Muscle of leg (tissue), 11 donors: ENCODE data around the gene CMSS1. TPM values are rescaled to one million over a fixed set of nuclear protein-coding genes. Genes with fewer than 3 reads are reported as not detected.
A peak's percentile ranks its signal among the peaks of the same experiment; 100 is the strongest.

Experiments used
- DNase-seq: peaks from one replicate; pipeline ENCODE4 v3.0.0; 2013
- H3K27ac ChIP-seq: one replicate; pipeline ENCODE4 v1.5.1; 2013; ENCODE audit warnings: mild to moderate bottlenecking, low read length, control low read depth
- H3K27me3 ChIP-seq: one replicate; pipeline ENCODE4 v1.6.1; 2013; ENCODE audit warnings: low read length; ENCODE audit not compliant: control insufficient read depth, insufficient read depth
- H3K36me3 ChIP-seq: one replicate; pipeline ENCODE4 v1.6.1; 2013; ENCODE audit warnings: low read length; ENCODE audit not compliant: control insufficient read depth, insufficient read depth
- H3K4me1 ChIP-seq: one replicate; pipeline ENCODE4 v1.6.1; 2013; ENCODE audit warnings: low read length; ENCODE audit not compliant: control insufficient read depth, insufficient read depth
- H3K4me3 ChIP-seq: one replicate; pipeline ENCODE4 v1.5.1; 2013; ENCODE audit warnings: low read length, control low read depth
- H3K9me3 ChIP-seq: replicated peaks from 2 replicates; pipeline ENCODE4 v1.6.1; 2013; ENCODE audit warnings: low read depth, low read length; ENCODE audit not compliant: control insufficient read depth
- WGBS: methylation state at CpG from one replicate; pipeline ENCODE4 v1.1.5; 2013; ENCODE audit warnings: missing lambda C conversion rate; ENCODE audit not compliant: insufficient coverage; 5-methylcytosine and 5-hydroxymethylcytosine counted together
- polyA plus RNA-seq, 8 donors: library from polyadenylated mRNA; unstranded; fragments of 120-200 nt; gene quantifications; one replicate each; pipeline versions ENCODE4 v1.2.1 to v1.2.3, GENCODE V29; 2013; ENCODE audit warnings: inconsistent platforms in 1 of 8, low replicate concordance in 1 of 8; ENCODE audit not compliant: insufficient read length in 8 of 8, insufficient read depth in 1 of 8
- total RNA-seq: library from RNA; stranded (reverse); fragments of 120-200 nt; gene quantifications from one replicate; pipeline ENCODE4 v1.2.4, GENCODE V29; 2013

The CMSS1 gene
- total and polyA plus RNA-seq, 9 donors, result 23.8 to 35.0 (median 29.0) TPM

- DNase-seq, result no peak
- Histone ChIP-seq H3K4me3 (no peak overlapping the region), H3K27me3 (no peaks in the 10 kb centered on the region), H3K27ac (no peak overlapping the region), H3K9me3 (no peaks in the 10 kb centered on the region), H3K4me1 (peaks cover 6% of the 10 kb centered on the region), H3K36me3 (no peaks in the 10 kb centered on the region)
- no CpG with 5 or more reads among the region's 4 CpGs for WGBS
These were observed 137.4 kb downstream of the CMSS1 start for GRCh38 chr3:99954914-99955644.

DNA sequence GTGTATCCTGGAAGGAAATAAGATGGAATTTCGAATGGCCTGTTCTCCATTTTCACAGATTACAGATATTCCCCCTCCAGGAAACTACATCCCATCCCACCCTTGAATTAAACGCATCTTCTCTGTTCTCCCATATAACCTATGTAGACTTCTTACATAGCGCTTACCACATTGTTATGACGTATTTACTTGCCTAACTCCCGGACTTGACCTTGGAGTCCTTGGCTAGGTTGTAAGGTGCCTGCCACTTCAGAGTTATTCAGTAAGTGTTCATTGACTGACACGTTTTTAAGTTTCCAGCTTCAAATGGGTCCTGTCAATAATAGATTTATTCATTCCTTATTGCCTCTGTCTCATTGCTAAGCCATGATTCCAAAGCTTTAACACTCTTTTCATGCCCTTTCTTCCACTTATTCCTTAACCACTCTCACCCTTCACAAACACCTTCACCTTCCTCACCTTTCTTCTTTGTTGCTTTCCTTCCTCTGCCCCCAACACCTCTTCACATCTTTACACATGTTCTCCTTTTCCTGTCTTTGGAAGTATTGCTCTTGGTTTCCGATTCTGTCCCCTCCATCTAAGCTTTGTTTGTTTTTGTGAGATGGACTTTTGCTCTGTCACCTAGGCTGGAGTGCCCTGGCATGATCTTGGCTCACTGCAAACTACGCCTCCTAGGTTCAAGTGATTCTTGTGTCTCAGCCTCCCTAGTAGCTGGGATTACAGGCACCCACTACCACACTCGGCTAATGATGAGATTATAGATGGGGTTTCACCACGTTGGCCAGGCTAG is 138.3 kb downstream of the CMSS1 start:
- H3K36me3 ChIP-seq, result no peaks in the 10 kb centered on the region
- DNase-seq, result no peak
- H3K4me3 ChIP-seq, result no peak overlapping the region
- H3K9me3 ChIP-seq, result no peaks in the 10 kb centered on the region
- no peak overlapping the region for H3K27ac ChIP-seq
- 89% methylated on average over 6 of the region's 10 CpGs for WGBS
- H3K27me3 ChIP-seq, result no peaks in the 10 kb centered on the region
- H3K4me1 ChIP-seq, result peaks cover 6% of the 10 kb centered on the region

DNA sequence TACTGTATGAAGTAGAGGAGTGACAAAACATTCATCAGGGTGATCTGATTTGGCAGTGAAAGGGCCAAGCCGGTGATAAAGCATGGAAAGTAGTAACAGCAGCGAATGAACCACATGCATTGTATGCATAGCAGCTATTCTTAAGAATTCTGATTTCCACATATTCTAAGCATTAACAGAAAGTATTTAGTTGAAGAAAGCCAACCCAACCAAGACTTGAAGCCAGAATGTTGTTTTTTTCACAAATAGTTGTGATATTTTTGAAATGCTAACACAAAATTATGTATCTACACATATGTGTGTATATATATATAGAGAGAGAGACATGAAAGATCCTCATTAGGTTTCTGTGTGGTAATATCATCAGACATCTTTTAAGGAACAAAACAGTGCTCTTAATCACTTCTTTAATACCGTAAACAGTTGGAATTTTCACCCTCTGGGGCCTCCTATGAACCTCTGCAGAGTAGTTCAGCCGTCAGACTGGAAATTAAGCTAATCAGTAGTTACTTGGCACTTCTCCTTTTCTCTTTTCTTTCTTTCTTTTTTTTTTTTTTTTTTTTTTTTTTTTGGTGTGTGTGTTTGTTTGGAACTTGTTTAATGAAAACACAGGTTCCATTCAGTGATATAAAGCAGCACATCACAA is 139.6 kb downstream of the CMSS1 start:
- H3K9me3 ChIP-seq, result no peaks in the 10 kb centered on the region
- H3K4me3 ChIP-seq, result no peak overlapping the region
- no peaks in the 10 kb centered on the region for H3K27me3 ChIP-seq
- H3K4me1 ChIP-seq, result peaks cover 6% of the 10 kb centered on the region
- peak overlapping the region; percentile 67 for H3K27ac ChIP-seq
- WGBS, result no CpG with 5 or more reads among the region's 4 CpGs
- DNase-seq, result peak; percentile 68
- no peaks in the 10 kb centered on the region for H3K36me3 ChIP-seq

- 100% methylated on average over 1 of the region's 3 CpGs for WGBS
- H3K4me1 ChIP-seq, result peaks cover 6% of the 10 kb centered on the region
- no peak overlapping the region for H3K4me3 ChIP-seq
- DNase-seq, result no peak
- no peaks in the 10 kb centered on the region for H3K9me3 ChIP-seq
- no peaks in the 10 kb centered on the region for H3K27me3 ChIP-seq
- H3K36me3 ChIP-seq, result no peaks in the 10 kb centered on the region
- H3K27ac ChIP-seq, result peak overlapping the region; percentile 9
These were observed 140.7 kb downstream of the CMSS1 start for GRCh38 chr3:99958222-99958912.

DNA sequence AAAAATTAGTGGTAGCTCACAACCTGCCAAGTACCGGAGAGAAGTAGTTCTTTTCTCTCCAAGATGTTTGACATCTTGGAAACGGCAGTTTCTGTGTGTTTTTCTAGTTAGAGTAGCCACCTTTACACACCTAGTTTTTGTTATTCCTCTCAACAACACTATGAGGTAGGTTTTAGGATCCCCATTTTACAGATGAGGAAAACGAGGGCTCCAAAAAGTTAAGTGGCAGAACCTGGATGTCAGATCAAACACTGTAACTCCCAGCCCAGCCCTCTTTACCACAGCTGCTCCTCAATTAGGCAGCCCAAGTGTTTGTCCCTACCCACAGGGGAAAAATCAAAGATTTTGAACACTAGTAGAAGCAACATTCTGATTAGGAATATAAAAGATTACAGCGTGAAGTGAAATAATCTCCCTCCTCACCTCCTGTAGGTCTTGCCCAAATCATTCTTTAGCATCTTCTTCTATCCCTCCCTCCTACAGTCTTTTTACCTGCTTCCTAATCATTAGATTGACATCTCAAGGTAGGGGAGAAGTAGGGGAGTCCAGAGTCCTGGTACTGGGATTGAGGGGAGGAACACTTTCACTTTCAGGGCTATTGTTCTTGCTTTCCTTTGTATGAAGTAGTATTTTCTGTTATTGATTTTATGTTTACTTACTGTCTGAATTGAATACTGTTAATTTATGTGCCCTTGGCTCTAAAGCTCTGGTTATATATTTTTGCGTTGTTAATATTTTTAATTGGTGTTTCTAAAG is 142.6 kb downstream of the CMSS1 start:
- WGBS, result no CpG with 5 or more reads among the region's 5 CpGs
- Histone ChIP-seq H3K4me1 (peaks cover 6% of the 10 kb centered on the region), H3K36me3 (no peaks in the 10 kb centered on the region), H3K27ac (peak overlapping the region; percentile 25), H3K9me3 (no peaks in the 10 kb centered on the region), H3K4me3 (no peak overlapping the region), H3K27me3 (no peaks in the 10 kb centered on the region)
- DNase-seq, result no peak

GRCh38 chr3:99960941-99961340 is 143.3 kb downstream of the CMSS1 start:
- no peaks in the 10 kb centered on the region for H3K36me3 ChIP-seq
- no CpG with 5 or more reads among the region's 7 CpGs for WGBS
- H3K27ac ChIP-seq, result no peak overlapping the region
- no peak overlapping the region for H3K4me3 ChIP-seq
- H3K27me3 ChIP-seq, result no peaks in the 10 kb centered on the region
- no peaks in the 10 kb centered on the region for H3K9me3 ChIP-seq
- H3K4me1 ChIP-seq, result peaks cover 6% of the 10 kb centered on the region
- DNase-seq, result peak; percentile 83

DNA sequence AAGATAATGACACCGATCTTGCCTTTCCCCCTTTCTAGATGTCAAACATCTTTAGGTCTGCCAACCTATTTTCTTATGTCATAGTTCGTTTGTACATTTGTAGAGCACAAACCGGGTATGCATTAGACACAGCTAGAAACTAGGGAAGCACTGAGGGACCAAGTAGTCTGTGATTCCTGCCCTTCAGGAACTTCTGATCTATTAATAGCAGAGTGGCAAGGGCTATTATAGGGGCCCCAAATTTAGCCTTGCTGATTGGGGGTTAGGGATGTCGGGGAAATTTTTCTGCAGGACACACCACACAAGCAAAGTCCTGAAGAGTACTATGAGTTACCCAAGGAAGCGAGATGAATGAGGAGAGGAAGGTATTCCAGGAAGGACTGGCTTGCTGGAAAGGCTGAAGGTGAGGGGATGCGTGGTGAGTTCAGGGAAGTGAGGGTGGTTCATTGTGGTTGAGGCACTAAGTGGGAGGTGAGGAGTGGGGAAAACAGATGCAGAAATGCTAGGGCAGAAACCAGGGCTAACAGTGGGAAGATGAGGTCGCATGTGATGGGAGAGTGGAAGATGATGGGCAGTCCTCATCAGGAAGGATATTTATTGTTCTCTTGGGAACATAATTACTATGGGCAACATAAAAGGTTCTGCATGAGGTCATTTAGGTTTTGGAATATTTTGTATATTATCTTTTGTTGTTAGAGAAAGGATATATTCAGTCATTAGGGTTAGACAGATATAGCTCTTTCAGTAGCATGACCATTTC is 144.3 kb downstream of the CMSS1 start:
- H3K27ac ChIP-seq, result no peak overlapping the region
- H3K27me3 ChIP-seq, result no peaks in the 10 kb centered on the region
- H3K4me1 ChIP-seq, result peaks cover 9% of the 10 kb centered on the region
- no peaks in the 10 kb centered on the region for H3K9me3 ChIP-seq
- WGBS, result 85% methylated on average over 4 of the region's 7 CpGs
- DNase-seq, result no peak
- no peak overlapping the region for H3K4me3 ChIP-seq
- no peaks in the 10 kb centered on the region for H3K36me3 ChIP-seq

- no CpG with 5 or more reads among the region's 2 CpGs for WGBS
- H3K9me3 ChIP-seq, result no peaks in the 10 kb centered on the region
- no peaks in the 10 kb centered on the region for H3K36me3 ChIP-seq
- DNase-seq, result no peak
- H3K27ac ChIP-seq, result no peak overlapping the region
- H3K4me1 ChIP-seq, result peaks cover 9% of the 10 kb centered on the region
- H3K4me3 ChIP-seq, result no peak overlapping the region
- no peaks in the 10 kb centered on the region for H3K27me3 ChIP-seq
These were observed 145.0 kb downstream of the CMSS1 start for GRCh38 chr3:99962703-99963102.

DNA sequence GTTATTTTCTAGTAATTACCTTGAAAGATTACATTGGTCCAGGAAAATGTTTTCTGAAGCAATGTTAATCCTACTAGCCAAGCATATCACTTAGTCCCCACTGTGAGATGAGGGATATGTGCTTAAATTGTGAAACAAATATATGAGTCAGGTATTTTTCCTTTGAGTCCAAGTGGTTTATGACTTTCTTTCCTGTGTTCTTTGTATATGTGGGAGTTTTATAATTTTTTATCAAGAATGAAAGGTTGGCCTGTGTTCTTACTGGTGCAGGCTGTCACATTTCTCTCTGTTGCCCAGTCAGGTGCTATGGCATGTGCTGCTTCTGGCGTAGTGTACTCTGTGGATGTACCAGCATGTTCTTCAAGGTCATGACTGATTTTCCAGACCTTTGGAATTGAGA is 147.4 kb downstream of the CMSS1 start:
- no peak for DNase-seq
- WGBS, result 100% methylated on average over 1 of the region's 1 CpG
- H3K4me1 ChIP-seq, result peaks cover 4% of the 10 kb centered on the region

More for the DNA sequence above, 147.4 kb downstream of the CMSS1 start:
- Histone ChIP-seq H3K27ac (no peak overlapping the region), H3K36me3 (no peaks in the 10 kb centered on the region), H3K4me3 (no peak overlapping the region), H3K27me3 (no peaks in the 10 kb centered on the region), H3K9me3 (no peaks in the 10 kb centered on the region)
